Ascending aorta (tissue), 2 donors: ENCODE results near the gene RASA3. TPM values are rescaled to one million over a fixed set of nuclear protein-coding genes. Genes with fewer than 3 reads are reported as not detected.

Experiments used
- DNase-seq, 2 donors: peaks; one replicate each; pipeline ENCODE4 v3.0.0-alpha.2; 2019; ENCODE audit warnings: low spot score in 2 of 2
- H3K27ac ChIP-seq, 2 donors: fragments of 200-600 bp; sonication (generic); one replicate each; pipeline ENCODE4 v1.5.1; 2016 to 2017; ENCODE audit warnings: mild to moderate bottlenecking in 1 of 2
- H3K27me3 ChIP-seq: fragments of 200-600 bp; sonication (generic); one replicate; pipeline ENCODE4 v1.5.1; 2017
- H3K36me3 ChIP-seq, 2 donors: fragments of 200-600 bp; sonication (generic); one replicate each; pipeline ENCODE4 v1.5.1; 2016
- H3K4me1 ChIP-seq, 2 donors: fragments of 200-600 bp; sonication (generic); one replicate each; pipeline ENCODE4 v1.5.1; 2016 to 2017; ENCODE audit warnings: mild to moderate bottlenecking in 1 of 2
- H3K4me3 ChIP-seq, 2 donors: fragments of 200-600 bp; sonication (generic); one replicate each; pipeline ENCODE4 v1.5.1; 2016 to 2017; ENCODE audit warnings: mild to moderate bottlenecking in 1 of 2
- H3K9me3 ChIP-seq, 2 donors: fragments of 200-600 bp; sonication (generic); one replicate each; pipeline ENCODE4 v1.5.1; 2016
- CTCF ChIP-seq, 3 experiments: fragments of 200-600 bp in 2 of 3; fragments of 450-650 bp in 1 of 3; sonication (generic) in 2 of 3; IDR thresholded peaks; one replicate each; pipeline ENCODE4 v1.5.1; 2016 to 2019; ENCODE audit warnings: antibody characterized with exemption in 3 of 3, mild to moderate bottlenecking in 1 of 3, moderate library complexity in 1 of 3
- intact Hi-C: fragments of 100-400 bp; cut with DNase I; formaldehyde crosslinking; loops from one replicate; pipeline ENCODE4 v1.15.1; 2023
- total RNA-seq: library from RNA; depleted of rRNA; stranded (reverse); fragments of >200 nt; gene quantifications from one replicate; pipeline ENCODE4 v1.1.0, GENCODE V29; 2016

The RASA3 gene
- total RNA-seq, 1 donor from 2014 or later = 30.7 TPM

GRCh38 chr13:113965968-113966884 lies 166.2 kb downstream of the RASA3 start:
- TF ChIP-seq CTCF (IDR thresholded peaks at IDR 0.05) = no peak
- Histone ChIP-seq H3K9me3 (no peaks in the 10 kb centered on the region), H3K27me3 (no peaks in the 10 kb centered on the region), H3K27ac (no peak overlapping the region), H3K4me1 (peaks cover 2 to 8% of the 10 kb centered on the region in 2 donors), H3K4me3 (no peak overlapping the region), H3K36me3 (peaks cover 0 to 4% of the 10 kb centered on the region in 2 donors)
- DNase-seq = no peak
- intact Hi-C loops = no loop called here

GRCh38 chr13:113965383-113965874 lies 167.0 kb downstream of the RASA3 start:
- Histone ChIP-seq H3K27me3 (no peaks in the 10 kb centered on the region), H3K27ac (no peak overlapping the region), H3K9me3 (no peaks in the 10 kb centered on the region), H3K4me1 (peaks cover 0 to 2% of the 10 kb centered on the region in 2 donors), H3K4me3 (no peak overlapping the region), H3K36me3 (peaks cover 0 to 4% of the 10 kb centered on the region in 2 donors)
- intact Hi-C loops = no loop called here
- no peak for DNase-seq
- TF ChIP-seq CTCF (IDR thresholded peaks at IDR 0.05) = no peak

- no peaks in the 10 kb centered on the region for H3K4me1 ChIP-seq
- no peak overlapping the region for H3K27ac ChIP-seq
- DNase-seq = no peak
- H3K36me3 ChIP-seq = peaks cover 0 to 4% of the 10 kb centered on the region in 2 donors
- H3K27me3 ChIP-seq = no peaks in the 10 kb centered on the region
- no peak for TF ChIP-seq CTCF (IDR thresholded peaks at IDR 0.05)
- no peaks in the 10 kb centered on the region for H3K9me3 ChIP-seq
- intact Hi-C loops = no loop called here
- H3K4me3 ChIP-seq = no peak overlapping the region
Measured at GRCh38 chr13:113964251-113964995, 168.0 kb downstream of the RASA3 start.

GRCh38 chr13:113963376-113963775 lies 169.0 kb downstream of the RASA3 start:
- peaks cover 0 to 4% of the 10 kb centered on the region in 2 donors for H3K36me3 ChIP-seq
- intact Hi-C loops = no loop called here
- H3K27me3 ChIP-seq = no peaks in the 10 kb centered on the region
- H3K4me1 ChIP-seq = no peaks in the 10 kb centered on the region
- H3K4me3 ChIP-seq = no peak overlapping the region
- TF ChIP-seq CTCF (IDR thresholded peaks at IDR 0.05) = no peak
- no peaks in the 10 kb centered on the region for H3K9me3 ChIP-seq
- no peak overlapping the region for H3K27ac ChIP-seq
- DNase-seq = no peak

GRCh38 chr13:113962975-113963374 lies 169.4 kb downstream of the RASA3 start:
- DNase-seq = no peak
- intact Hi-C loops = no loop called here
- Histone ChIP-seq H3K27ac (no peak overlapping the region), H3K9me3 (no peaks in the 10 kb centered on the region), H3K4me1 (no peaks in the 10 kb centered on the region), H3K27me3 (no peaks in the 10 kb centered on the region), H3K36me3 (peaks cover 0 to 4% of the 10 kb centered on the region in 2 donors), H3K4me3 (no peak overlapping the region)
- TF ChIP-seq CTCF (IDR thresholded peaks at IDR 0.05) = no peak
